HG03135 (cell line): ENCODE data around the gene ENPP3.

Experiments
- ATAC-seq: cut with Tn5 transposase; IDR thresholded peaks from one replicate; pipeline ENCODE4 v1.9.1; 2021; ENCODE audit warnings: mild to moderate bottlenecking, moderate library complexity; ENCODE audit not compliant: unreplicated experiment

The ENPP3 gene

DNA sequence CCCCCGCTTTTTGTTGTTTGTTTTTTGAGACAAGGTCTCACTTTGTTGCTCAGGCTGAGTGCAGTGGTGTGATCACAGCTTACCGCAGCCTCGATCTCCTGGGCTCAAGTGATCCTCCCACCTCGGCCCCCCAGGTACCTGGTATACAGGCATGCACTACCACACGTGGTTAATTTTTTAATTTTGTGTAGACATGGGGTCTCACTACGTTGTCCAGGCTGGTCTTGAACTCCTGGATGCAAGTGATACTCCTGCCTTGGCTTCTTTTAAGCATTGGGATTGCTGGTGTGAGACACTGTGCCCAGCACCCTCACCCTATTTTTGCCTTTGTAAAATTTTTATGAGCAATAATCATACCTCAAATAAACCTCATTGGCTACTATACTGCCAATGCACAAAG lies 5.5 kb downstream of the ENPP3 start:
- no peak for ATAC-seq

DNA sequence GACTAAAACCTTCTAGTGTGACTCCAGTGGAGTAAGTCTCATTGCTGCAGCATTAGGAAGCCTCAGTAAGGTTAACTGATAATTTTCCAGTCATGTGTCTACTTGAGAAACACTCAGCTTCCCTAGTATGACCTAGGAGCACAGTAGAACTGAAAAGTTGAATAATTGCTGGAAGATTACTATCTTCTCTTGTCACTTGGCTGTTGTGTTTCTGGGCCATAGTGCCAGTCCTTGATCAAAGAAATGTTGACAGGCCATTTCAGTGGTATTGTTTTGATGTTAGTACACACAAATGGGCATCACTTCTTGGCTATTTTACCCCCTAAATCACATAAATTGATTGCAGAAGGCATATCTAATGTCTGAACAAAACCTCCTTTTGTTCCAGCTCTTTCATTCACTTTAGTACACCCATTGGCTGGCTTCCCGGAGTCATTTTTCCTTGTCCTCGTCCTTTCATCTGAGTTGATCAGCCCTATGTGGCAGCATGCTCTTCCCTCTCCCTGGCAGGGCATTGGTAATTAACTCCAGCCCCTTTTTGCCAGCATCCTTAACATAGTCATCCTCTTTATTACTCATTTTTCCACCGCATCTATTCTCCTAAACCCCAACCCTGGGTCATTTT lies 6.0 kb downstream of the ENPP3 start:
- ATAC-seq = no peak

DNA sequence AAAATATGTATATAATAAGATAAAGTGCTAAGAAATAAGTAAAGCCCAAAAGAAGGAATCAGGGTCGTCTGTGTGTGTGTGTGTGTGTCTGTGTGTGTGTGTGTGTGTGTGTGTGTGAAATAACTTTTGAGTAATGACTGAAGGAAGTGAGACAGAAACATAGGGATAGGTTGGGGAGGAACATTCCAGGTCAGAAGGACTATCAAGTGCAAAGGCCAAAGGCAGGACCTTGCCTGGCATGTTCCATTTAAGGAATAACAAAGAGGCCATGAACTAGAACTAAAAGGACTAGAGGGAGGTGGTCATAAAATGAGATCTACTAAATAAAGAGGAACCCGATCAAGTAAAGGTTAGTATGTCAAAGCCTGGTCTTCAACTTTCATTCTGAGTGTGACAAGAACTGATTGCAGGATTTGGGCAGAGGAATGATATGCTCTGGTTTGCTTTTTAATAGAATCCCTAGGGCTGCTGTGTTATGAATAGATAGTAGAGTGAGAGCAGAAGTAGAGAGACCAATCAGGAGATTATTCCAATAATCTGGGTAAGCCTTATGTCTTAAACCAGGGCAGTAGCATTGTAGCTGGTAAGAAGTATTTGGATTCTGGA lies 6.9 kb downstream of the ENPP3 start:
- no peak for ATAC-seq

DNA sequence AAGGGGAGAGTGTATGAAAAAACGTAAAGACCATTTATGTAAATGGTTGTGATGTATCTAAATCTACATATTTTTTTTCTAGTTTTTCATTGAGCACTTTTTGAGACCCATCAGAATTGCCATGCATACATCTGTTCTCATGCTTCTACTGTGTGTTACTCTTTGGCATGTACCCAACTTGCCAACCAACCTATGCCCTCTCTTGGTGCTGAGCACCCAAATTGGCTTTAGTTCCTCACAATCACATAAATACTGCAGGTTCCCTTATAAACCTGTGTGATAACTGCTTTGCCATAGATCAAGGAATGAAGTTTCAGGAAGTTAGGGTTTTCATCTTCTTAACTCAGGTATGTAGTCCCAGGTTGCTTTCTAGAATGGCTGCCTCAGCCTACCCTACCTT lies 7.8 kb downstream of the ENPP3 start:
- ATAC-seq = no peak

DNA sequence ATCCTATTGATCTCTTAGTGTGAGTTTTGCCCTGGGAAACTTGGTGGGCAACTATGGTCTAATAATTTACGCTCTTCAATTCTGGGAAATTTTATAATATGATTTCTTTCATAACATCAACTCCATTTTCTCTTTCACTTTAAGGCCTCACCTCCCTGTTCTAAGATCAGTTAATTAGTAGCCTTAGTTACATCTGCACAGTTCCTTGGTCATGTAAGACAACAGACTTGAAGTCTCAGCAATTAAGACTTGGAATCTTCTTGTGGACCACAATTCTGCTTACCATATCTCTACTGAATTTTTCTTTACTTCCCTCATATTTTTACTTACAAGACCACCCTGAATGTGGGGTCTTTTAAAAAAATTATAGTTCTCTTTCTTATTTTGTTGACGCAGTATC lies 8.7 kb downstream of the ENPP3 start:
- ATAC-seq = no peak

DNA sequence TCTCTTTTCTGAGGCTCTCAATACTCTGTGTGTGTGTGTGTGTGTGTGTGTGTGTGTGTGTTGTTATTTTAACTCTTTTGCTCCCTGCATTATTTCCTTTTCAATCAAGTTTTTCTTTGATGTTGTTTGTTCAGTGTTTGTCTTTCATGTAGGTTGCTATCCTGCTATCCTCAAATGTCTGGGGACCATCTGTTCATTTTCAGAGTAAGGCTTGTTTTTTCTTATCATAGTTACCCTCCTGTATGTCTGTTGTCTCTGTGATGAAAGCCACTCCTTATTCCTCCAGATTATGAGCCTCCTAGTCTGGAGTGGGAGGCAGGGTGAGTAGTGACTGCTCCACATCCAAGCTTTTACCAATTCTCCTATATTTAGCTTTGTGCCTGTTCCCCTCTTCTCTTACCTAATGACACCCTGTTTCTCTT lies 9.2 kb downstream of the ENPP3 start:
- ATAC-seq = no peak

DNA sequence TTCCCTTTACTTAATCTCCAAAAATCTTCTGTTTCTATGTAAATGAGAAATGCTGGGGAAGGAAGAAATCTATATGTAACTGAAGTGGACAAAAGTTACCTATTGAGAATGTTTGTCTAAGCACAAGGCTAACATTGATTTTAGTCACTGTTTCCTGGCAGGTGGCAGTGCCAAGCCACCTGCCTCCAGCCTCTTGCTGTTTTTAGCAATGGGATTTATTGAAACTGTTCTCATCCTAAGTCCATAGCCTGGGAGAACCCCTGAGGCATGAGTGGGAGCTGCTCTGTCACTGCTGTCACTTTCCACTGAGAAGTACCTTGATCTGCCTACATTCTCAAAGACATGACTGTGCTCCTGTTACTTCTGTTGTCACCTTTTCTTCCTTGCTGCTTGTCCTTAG lies 14.7 kb downstream of the ENPP3 start:
- no peak for ATAC-seq

DNA sequence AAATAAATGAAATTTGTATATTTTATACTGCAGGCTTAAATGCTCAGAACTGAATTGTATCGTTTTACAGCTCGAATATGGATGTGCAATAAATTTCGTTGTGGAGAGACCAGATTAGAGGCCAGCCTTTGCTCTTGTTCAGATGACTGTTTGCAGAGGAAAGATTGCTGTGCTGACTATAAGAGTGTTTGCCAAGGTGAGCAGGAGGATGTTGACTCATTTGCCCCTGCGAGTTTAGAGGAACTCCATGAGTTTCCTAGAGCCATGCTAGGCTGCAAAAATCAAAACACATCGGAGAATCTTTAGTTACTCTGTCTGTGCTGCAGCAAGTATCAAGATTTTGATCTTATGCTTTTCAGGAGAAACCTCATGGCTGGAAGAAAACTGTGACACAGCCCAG lies 15.4 kb downstream of the ENPP3 start:
- no peak for ATAC-seq

DNA sequence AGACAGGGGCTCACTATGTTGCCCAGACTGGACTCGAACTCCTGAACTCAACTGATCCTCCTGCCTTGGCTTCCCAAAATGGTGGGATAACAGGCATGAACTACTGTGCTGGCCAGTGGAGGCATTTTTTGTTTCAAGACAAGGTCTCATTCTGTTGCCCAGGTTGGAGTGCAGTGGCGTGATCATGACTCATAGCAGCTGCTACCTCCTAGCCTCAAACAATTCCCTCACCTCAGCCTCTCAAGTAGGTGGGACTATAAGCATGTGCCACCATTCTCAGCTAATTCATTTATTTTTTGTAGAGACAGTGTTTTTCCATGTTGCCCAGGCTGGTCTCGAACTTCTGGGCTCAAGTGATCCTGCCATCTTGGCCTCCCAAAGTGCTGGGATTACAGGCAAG lies 17.2 kb downstream of the ENPP3 start:
- ATAC-seq = no peak

DNA sequence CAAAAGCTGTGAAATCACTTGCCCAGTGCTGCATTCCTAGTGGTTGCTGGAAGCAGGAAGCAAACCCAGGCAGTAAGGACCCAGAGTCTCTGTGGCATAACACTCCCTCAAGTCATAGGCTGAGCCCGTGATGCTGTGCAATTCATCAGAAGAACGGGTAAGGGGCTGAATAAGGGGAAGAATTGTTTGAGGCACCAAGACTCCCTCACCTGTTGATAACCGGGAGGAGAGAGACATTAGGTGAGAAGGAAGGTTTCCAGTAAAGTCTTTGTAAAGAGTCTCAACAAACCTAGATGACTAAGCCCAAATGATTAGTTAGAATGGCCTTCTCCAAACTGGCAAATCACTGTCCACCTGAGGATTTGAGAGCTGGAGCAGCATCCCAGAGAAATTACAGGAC lies 18.3 kb downstream of the ENPP3 start:
- ATAC-seq = no peak

DNA sequence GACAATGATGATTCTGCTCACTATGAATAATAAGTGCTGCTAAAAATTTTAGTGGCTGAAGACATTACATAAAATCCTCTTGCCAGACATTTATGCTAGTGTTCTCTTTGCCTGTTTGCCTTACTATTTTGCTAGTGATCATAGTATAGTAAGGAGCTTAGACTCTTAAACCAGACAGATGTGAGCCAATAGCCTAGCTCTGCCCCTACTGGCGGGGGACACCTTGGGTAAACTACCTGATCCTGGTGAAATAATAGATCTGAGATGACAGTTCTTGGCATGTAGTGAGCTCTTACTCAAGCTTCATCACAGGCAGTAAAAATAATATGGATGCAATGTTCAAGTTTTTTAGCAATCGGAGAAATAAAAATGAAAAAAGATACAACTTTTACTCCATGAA lies 18.8 kb downstream of the ENPP3 start:
- no peak for ATAC-seq

DNA sequence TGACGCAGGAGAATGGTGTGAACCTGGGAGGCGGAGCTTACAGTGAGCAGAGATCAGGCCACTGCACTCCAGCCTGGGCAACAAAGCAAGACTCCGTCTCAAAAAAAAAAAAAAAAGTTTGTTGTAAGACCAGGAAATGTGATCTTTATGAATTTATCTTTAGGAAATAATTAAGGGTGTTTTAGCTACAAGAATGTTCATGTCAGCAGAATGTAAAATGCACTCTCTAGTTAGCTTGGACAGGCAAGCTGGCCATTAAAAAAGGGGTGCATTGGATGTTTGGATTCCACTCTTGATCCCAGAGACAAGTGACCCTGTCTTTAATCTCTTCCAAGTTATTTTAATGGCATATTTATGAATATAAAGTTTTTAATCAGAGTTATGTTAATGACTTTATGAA lies 19.6 kb downstream of the ENPP3 start:
- no peak for ATAC-seq

DNA sequence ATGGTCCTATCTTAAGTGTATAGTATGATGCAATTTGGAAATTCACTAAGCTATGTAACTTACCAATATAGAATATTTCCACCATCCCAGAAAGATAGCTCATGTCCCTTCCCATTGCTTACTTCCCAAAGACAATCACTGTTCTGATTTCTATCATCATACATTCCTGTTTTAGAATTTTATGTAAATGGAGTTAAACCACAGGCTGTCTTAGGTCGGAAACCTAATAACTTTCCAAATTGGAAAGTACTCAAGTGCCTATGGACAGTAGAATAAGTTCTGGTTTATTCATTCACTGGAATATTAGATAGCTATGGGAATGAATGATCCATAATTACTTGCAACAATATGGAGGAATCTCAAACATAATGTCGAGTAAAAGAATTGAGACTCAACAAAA lies 20.1 kb downstream of the ENPP3 start:
- no peak for ATAC-seq

DNA sequence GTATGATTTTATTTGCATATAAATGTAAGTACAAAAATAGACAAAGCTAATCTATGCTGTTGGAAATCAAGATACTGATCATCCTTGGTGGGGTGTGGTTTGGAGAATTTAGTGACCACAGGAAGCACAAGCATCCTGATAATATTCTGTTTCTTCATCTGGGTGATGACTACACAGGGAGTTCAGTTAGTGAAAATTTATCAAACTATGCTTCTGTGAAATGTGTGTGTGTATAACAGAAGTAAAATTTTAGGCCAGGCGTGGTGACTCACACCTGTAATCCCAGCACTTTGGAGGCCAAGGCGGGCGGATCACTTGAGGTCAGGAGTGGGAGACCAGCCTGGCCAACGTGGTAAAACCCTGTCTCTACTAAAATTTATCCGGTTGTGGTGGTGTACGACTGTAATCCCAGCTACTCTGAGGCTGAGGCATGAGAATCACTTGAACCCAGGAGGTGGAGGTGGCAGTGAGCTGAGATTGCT lies 20.6 kb downstream of the ENPP3 start:
- no peak for ATAC-seq

DNA sequence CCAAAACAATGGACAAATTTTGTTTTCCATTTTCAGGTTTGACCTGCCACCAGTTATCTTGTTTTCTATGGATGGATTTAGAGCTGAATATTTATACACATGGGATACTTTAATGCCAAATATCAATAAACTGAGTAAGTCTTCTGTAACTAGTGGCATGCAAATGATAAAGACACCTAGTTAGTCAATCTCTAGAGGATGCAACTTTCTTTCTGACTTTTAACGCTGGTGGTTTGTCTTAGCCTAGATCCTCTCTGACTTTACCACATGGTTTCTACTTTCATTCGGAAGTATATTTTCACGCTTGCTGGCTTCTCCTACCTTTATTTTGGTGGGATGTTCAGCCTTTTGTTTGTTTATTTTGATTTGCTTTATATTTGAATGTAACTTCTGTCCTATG lies 21.2 kb downstream of the ENPP3 start:
- no peak for ATAC-seq

DNA sequence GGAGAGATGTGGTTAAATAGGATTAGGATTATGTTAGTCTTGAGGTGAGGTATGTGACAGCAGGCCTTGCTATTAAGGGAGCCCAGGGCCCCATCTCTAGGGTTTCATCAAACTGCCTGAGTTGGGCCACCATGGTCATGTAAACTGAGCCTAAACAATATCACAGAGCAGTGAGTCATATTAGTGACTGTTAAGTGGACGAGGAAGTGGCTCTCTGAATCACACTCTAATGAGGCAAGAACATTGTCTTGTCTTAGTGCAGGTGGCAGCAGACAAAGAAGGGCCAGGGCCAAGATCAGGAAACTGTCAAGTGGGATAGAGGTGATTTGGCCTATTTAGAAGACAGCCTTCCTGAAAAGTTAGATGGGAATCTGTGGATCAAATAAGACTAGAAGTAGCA lies 23.1 kb downstream of the ENPP3 start:
- no peak for ATAC-seq

DNA sequence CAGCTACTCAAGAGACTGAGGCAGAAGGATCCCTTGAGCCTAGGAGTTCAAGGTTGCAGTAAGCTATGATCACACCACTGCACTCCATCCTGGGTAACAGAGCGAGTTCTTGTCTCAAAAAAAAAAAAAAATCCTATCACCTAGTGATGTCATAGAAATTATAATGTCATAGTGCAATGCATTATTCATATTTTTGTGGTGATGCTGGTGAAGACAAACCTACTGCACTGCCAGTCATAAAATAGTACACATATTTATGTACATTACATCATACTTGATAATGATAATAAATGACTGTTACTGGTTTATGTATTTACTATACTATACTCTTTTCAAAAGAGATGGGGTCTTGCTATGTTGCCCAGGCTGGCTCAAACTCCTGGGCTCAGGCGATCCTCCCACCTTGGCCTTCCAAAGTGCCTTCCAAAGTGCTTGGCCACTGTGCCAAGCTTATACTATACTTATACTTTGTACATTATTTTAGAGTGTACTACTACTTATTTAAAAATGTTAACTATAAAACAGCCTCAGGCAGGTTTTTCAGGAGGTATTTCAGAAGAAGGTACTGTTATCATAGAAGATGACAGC lies 26.6 kb downstream of the ENPP3 start:
- no peak for ATAC-seq

DNA sequence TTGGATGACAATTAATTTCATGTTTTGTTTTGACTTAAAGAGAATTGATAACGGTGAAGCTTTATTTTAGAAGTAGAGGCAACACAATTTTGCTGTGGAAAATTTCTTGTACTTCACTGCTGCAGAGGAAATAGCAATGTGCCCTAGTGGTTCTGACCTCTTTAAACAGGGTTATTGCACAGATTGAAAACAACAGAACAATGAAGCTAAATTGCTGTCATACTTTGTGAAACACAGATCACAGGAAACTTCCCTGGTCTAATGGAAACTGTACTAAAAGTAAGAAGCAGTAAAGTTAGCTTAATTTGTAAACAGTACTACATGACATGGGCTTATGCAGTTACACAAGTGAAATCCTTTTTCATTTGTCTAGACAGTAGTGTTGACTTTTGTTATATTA lies 32.8 kb downstream of the ENPP3 start:
- no peak for ATAC-seq

DNA sequence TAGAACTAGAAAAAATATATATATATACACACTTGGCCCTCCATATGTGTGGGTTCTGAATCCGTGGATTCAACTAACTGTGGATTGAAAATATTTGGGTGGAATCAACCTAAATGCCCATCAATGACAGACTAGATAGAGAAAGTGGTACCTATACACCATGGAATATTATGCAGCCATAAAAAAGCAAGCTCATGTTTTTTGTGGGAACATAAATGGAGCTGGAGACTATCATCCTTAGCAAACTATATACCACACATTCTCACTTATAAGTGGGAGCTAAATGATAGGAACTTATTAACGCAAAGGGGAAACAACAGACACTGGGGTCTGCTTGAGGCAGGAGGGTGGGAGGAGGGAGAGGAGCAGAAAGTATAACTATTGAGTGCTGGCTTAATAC lies 36.1 kb downstream of the ENPP3 start:
- ATAC-seq = no peak

DNA sequence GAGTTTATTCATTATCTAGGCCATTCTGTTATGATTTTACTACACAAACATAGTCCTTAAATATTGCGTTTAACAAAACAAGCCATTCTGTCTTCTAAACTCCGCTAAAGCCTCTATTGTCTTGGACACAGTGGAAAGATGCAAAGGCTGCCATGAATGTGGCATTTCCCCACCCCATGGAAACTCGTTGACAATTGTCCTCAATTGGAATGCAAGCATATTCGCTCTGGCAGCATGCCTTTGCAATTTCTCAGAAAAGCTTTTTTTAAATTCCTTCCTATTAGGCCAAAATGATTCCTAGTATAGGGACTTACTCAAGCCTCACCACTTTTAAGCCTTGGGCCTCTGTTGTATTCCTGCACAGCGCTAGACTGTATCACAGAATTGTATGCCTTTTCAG lies 41.3 kb downstream of the ENPP3 start:
- no peak for ATAC-seq

DNA sequence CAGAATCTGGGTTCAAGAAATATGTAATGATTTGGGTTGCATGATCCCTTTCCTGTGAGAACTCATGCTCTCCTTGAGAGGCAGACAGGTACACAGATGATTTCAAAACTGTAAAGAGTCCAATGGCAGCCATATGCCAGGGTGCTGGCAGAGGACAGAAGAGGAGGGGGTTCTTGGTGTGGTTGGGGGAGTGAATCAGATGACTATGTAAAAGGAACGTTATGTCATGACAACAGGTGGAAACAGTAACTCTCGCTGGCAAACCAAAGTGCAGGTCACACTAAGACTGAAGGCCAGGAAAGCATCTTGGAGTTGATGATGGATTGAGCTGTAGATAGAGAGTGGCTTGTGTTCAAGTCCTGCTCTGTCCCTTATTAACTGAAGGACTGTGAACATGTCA lies 43.8 kb downstream of the ENPP3 start:
- ATAC-seq = no peak

DNA sequence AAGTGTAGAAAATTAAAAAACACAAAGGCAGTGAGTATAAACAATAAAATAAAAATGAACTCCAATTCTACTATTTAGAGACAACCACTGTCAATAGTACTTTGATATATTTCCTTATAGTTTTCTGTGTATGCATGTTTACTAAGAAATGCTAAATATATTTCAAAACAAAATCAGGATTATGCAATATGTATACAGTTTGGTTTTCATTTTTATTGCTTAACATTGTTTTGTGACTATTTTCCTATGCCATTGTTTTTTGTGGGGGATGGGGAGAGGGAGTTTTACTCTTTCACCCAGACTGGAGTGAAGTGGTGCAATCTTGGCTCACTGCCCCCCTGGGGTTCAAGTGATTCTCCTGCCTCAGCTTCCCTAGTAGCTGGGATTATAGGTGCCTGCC lies 44.5 kb downstream of the ENPP3 start:
- ATAC-seq = no peak

DNA sequence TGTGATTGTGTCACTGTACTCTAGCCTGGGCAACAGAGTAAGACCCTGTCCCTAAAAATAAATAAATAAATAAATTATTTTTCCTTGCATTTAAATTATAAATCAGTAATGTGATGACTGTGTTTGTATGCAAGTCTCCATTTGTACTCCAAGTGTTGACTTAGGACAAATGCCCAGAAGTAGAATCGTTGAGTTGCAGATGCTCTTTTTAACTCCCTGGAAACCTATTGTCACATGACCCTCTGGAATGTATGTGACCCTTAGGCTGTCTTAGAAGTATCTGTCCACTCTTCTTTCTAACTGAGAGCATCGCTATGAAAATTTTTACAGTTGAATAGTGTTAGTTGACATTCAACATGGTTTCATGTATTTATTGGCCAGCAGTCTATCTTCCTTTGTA lies 45.3 kb downstream of the ENPP3 start:
- ATAC-seq = no peak
